ENCODE data around the gene ELL.

DNA sequence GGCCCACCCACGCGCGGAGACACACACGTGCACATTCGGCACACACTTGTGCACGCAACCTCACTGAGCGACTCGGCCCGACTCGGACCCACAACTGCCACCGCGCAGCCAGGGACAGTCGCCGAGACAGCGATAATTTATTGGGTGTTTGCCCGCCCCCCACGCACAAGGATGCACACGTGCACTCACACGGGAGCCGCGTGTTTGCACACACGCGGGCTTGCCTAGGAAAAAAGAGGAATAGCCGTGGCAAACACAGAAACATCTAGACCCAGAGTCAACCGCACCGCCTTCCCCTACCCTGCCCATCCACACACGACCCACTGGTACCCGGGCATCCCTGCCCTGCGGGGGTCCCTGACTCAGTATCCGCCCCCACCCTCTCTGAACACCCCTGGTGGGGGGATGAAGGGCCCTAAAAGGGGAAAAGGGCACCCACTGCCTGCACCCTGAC is 103.8 kb downstream of the ELL start:
- TF ChIP-seq, protein P1, sequence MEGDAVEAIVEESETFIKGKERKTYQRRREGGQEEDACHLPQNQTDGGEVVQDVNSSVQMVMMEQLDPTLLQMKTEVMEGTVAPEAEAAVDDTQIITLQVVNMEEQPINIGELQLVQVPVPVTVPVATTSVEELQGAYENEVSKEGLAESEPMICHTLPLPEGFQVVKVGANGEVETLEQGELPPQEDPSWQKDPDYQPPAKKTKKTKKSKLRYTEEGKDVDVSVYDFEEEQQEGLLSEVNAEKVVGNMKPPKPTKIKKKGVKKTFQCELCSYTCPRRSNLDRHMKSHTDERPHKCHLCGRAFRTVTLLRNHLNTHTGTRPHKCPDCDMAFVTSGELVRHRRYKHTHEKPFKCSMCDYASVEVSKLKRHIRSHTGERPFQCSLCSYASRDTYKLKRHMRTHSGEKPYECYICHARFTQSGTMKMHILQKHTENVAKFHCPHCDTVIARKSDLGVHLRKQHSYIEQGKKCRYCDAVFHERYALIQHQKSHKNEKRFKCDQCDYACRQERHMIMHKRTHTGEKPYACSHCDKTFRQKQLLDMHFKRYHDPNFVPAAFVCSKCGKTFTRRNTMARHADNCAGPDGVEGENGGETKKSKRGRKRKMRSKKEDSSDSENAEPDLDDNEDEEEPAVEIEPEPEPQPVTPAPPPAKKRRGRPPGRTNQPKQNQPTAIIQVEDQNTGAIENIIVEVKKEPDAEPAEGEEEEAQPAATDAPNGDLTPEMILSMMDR (conservative IDR thresholded peaks at IDR 0.05 in 1 of 2, IDR thresholded peaks at IDR 0.05 in 1 of 2; ENCODE audit: extremely low read depth in 1 of 2, insufficient read depth in 1 of 2, low read depth in 1 of 2, low read length in 2 of 2) = no peak
- TF ChIP-seq EZH2 (IDR thresholded peaks at IDR 0.05; ENCODE audit: borderline replicate concordance, low read length) = no peak

Measured in mammary epithelial cell (primary cell).